ENCODE measurements around the gene FAM81A.

DNA sequence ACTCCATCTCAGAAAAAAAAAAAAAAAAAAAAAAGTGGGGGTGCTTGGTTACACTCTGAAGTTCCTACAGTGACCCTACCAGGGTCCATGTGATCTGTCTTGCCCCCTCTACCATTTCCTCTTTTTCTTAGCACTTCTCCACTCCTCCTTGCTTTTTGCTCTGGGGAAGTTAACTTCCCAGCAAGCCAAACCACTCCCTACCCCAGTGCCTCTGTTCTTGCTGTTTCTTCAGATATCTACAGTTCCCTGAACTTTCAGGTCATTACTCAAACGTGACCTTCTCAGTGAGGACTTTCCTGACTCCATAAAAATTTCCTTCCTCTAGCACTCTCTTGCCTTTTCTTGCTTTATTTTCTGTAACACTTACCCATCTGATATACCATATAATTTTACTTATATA is 112.5 kb downstream of the FAM81A start:
- TF ChIP-seq, protein P1, sequence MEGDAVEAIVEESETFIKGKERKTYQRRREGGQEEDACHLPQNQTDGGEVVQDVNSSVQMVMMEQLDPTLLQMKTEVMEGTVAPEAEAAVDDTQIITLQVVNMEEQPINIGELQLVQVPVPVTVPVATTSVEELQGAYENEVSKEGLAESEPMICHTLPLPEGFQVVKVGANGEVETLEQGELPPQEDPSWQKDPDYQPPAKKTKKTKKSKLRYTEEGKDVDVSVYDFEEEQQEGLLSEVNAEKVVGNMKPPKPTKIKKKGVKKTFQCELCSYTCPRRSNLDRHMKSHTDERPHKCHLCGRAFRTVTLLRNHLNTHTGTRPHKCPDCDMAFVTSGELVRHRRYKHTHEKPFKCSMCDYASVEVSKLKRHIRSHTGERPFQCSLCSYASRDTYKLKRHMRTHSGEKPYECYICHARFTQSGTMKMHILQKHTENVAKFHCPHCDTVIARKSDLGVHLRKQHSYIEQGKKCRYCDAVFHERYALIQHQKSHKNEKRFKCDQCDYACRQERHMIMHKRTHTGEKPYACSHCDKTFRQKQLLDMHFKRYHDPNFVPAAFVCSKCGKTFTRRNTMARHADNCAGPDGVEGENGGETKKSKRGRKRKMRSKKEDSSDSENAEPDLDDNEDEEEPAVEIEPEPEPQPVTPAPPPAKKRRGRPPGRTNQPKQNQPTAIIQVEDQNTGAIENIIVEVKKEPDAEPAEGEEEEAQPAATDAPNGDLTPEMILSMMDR (IDR thresholded peaks at IDR 0.05): no peak
- TF ChIP-seq POLR2A (IDR thresholded peaks at IDR 0.05): no peak

All from uterus (tissue), 2 donors.